ENCODE measurements around the gene METRN.

METRN gene

GRCh38 chr16:675884-676564, 38.9 kb upstream of the METRN start:
- TF ChIP-seq SIN3A (IDR thresholded peaks at IDR 0.05; ENCODE audit: borderline replicate concordance, insufficient read depth, low read length) (no peak), POLR2AphosphoS5 (IDR thresholded peaks at IDR 0.05; ENCODE audit: low read depth, low read length) (no peak), TAF1 (IDR thresholded peaks at IDR 0.05; ENCODE audit: borderline replicate concordance, insufficient read depth, low read length) (no peak), FOXP2 (optimal IDR thresholded peaks at IDR 0.05; ENCODE audit: borderline replicate concordance, extremely low read depth, extremely low read length, insufficient read depth) (no peak)
- TF ChIP-seq, protein P1, sequence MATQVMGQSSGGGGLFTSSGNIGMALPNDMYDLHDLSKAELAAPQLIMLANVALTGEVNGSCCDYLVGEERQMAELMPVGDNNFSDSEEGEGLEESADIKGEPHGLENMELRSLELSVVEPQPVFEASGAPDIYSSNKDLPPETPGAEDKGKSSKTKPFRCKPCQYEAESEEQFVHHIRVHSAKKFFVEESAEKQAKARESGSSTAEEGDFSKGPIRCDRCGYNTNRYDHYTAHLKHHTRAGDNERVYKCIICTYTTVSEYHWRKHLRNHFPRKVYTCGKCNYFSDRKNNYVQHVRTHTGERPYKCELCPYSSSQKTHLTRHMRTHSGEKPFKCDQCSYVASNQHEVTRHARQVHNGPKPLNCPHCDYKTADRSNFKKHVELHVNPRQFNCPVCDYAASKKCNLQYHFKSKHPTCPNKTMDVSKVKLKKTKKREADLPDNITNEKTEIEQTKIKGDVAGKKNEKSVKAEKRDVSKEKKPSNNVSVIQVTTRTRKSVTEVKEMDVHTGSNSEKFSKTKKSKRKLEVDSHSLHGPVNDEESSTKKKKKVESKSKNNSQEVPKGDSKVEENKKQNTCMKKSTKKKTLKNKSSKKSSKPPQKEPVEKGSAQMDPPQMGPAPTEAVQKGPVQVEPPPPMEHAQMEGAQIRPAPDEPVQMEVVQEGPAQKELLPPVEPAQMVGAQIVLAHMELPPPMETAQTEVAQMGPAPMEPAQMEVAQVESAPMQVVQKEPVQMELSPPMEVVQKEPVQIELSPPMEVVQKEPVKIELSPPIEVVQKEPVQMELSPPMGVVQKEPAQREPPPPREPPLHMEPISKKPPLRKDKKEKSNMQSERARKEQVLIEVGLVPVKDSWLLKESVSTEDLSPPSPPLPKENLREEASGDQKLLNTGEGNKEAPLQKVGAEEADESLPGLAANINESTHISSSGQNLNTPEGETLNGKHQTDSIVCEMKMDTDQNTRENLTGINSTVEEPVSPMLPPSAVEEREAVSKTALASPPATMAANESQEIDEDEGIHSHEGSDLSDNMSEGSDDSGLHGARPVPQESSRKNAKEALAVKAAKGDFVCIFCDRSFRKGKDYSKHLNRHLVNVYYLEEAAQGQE (IDR thresholded peaks at IDR 0.05; ENCODE audit: insufficient read depth in 1 of 2, low read depth in 2 of 2, low read length in 2 of 2), result no peak

- TF ChIP-seq TAF1 (IDR thresholded peaks at IDR 0.05; ENCODE audit: borderline replicate concordance, insufficient read depth, low read length), result no peak
- no peak for TF ChIP-seq SIN3A (IDR thresholded peaks at IDR 0.05; ENCODE audit: borderline replicate concordance, insufficient read depth, low read length)
- TF ChIP-seq, protein P1 (IDR thresholded peaks at IDR 0.05; ENCODE audit: insufficient read depth in 1 of 2, low read depth in 2 of 2, low read length in 2 of 2), result no peak
- no peak for TF ChIP-seq FOXP2 (optimal IDR thresholded peaks at IDR 0.05; ENCODE audit: borderline replicate concordance, extremely low read depth, extremely low read length, insufficient read depth)
- no peak for TF ChIP-seq POLR2AphosphoS5 (IDR thresholded peaks at IDR 0.05; ENCODE audit: low read depth, low read length)
These were observed 38.4 kb upstream of the METRN start for GRCh38 chr16:676565-676902.

DNA sequence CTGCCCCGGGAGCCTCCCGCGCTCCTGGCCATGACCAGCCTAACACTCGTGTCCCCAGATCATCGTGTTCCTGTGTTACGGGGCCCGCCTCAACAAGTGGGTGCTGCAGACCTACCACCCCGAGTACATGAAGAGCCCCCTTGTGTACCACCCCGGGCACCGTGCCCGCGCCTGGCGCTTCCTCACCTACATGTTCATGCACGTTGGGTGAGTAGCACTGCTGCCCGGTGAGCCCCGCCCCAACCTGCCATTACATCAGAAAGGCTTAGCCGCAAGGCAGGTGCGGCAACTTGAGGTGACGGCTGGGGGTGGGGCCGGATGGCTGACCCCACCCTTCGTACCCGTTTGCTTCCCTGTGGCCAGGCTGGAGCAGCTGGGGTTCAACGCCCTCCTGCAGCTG, 38.0 kb upstream of the METRN start:
- TF ChIP-seq SIN3A (IDR thresholded peaks at IDR 0.05; ENCODE audit: borderline replicate concordance, insufficient read depth, low read length) (no peak), POLR2AphosphoS5 (IDR thresholded peaks at IDR 0.05; ENCODE audit: low read depth, low read length) (no peak), TAF1 (IDR thresholded peaks at IDR 0.05; ENCODE audit: borderline replicate concordance, insufficient read depth, low read length) (no peak), FOXP2 (optimal IDR thresholded peaks at IDR 0.05; ENCODE audit: borderline replicate concordance, extremely low read depth, extremely low read length, insufficient read depth) (no peak)
- TF ChIP-seq, protein P1 (IDR thresholded peaks at IDR 0.05; ENCODE audit: insufficient read depth in 1 of 2, low read depth in 2 of 2, low read length in 2 of 2), result no peak

GRCh38 chr16:677316-678190, 37.4 kb upstream of the METRN start:
- TF ChIP-seq POLR2AphosphoS5 (IDR thresholded peaks at IDR 0.05; ENCODE audit: low read depth, low read length), result no peak
- no peak for TF ChIP-seq FOXP2 (optimal IDR thresholded peaks at IDR 0.05; ENCODE audit: borderline replicate concordance, extremely low read depth, extremely low read length, insufficient read depth)
- TF ChIP-seq, protein P1 (IDR thresholded peaks at IDR 0.05; ENCODE audit: insufficient read depth in 1 of 2, low read depth in 2 of 2, low read length in 2 of 2), result no peak
- no peak for TF ChIP-seq TAF1 (IDR thresholded peaks at IDR 0.05; ENCODE audit: borderline replicate concordance, insufficient read depth, low read length)
- no peak for TF ChIP-seq SIN3A (IDR thresholded peaks at IDR 0.05; ENCODE audit: borderline replicate concordance, insufficient read depth, low read length)
